GM12878 (cell line): ENCODE measurements around the gene TSC2. TPM values are rescaled to one million over a fixed set of nuclear protein-coding genes. Genes with fewer than 3 reads are reported as not detected.

ENCODE experiments used
- BCL3 ChIP-seq: IDR thresholded peaks from 2 replicates; pipeline ENCODE4 v1.6.1; 2011; ENCODE audit warnings: borderline replicate concordance, low read depth, mild to moderate bottlenecking, moderate library complexity, low read length; ENCODE audit not compliant: insufficient read depth, poor library complexity, severe bottlenecking
- BMI1 ChIP-seq: fragments of 450-650 bp; IDR thresholded peaks from 2 replicates; pipeline ENCODE4 v1.6.1; 2016; ENCODE audit warnings: mild to moderate bottlenecking, moderate library complexity, borderline replicate concordance
- CHD1 ChIP-seq: IDR thresholded peaks from 2 replicates; pipeline ENCODE4 v1.6.1; 2012; ENCODE audit warnings: low read depth, low read length, improper control_type of control experiment
- ESRRA ChIP-seq: IDR thresholded peaks from 2 replicates; pipeline ENCODE4 v1.6.1; 2012; ENCODE audit warnings: mild to moderate bottlenecking, low read length, improper control_type of control experiment
- HDAC6 ChIP-seq: fragments of 200-600 bp; sonication (generic); IDR thresholded peaks from one replicate; pipeline ENCODE4 v1.8.0; 2017; ENCODE audit warnings: antibody characterized with exemption; ENCODE audit not compliant: unreplicated experiment
- MYB ChIP-seq: fragments of 150-350 bp; IDR thresholded peaks from 2 replicates; pipeline ENCODE4 v1.6.1; 2014; ENCODE audit warnings: mild to moderate bottlenecking, low read depth, low read length, borderline replicate concordance
- PAX5 ChIP-seq: IDR thresholded peaks from 2 replicates; pipeline ENCODE4 v1.6.1; 2011; ENCODE audit warnings: low read depth, low read length, borderline replicate concordance
- RBBP5 ChIP-seq: fragments of 200-600 bp; sonication (generic); conservative IDR thresholded peaks from 2 replicates; pipeline ENCODE4 v1.6.1; 2016
- TARDBP ChIP-seq: IDR thresholded peaks from 2 replicates; pipeline ENCODE4 v1.6.1; 2016; ENCODE audit warnings: borderline replicate concordance
- ZBTB40 ChIP-seq: fragments of 450-650 bp; IDR thresholded peaks from 2 replicates; pipeline ENCODE4 v1.6.1; 2016; ENCODE audit warnings: mild to moderate bottlenecking, moderate library complexity, borderline replicate concordance
- polyA plus RNA-seq, 11 experiments: library from polyadenylated mRNA; depleted of rRNA in 4 of 11; unstranded in 6 of 11; stranded (reverse) in 5 of 11; fragments of >200 nt; fragmentation: Nextera tagmentation in 4 of 11; fragmentation: Illumina TruSeq in 1 of 11; extraction: Ambion mirVana in 4 of 11; extraction: Trizol in 1 of 11; gene quantifications; 1 replicate in 1 of 11; 2 replicates in 10 of 11; pipeline versions ENCODE4 v1.2.1 to v1.2.3, GENCODE V29; 2011 to 2016; ENCODE audit warnings: inconsistent platforms in 2 of 11, missing spikeins in 2 of 11, low read depth in 1 of 11
- total RNA-seq, 4 experiments: library from RNA; depleted of rRNA in 3 of 4; stranded (reverse); fragments of >200 nt in 3 of 4; fragmentation: Illumina TruSeq in 1 of 4; extraction: Trizol in 1 of 4; gene quantifications; 2 replicates each; pipeline versions ENCODE4 v1.2.1 to v1.2.3, GENCODE V29; 2013 to 2021
- TF ChIP-seq, protein P1 (sequence below): fragments of 150-350 bp; IDR thresholded peaks from 2 replicates; pipeline ENCODE4 v1.6.1; 2014; ENCODE audit warnings: mild to moderate bottlenecking, low read depth, low read length

Gene TSC2
- total and polyA plus RNA-seq, 10 of the 15 experiments (the other 5 are each of a cell fraction or from before 2014, with no cell fraction given): 1.6 to 77.0 (median 21.6) TPM

DNA sequence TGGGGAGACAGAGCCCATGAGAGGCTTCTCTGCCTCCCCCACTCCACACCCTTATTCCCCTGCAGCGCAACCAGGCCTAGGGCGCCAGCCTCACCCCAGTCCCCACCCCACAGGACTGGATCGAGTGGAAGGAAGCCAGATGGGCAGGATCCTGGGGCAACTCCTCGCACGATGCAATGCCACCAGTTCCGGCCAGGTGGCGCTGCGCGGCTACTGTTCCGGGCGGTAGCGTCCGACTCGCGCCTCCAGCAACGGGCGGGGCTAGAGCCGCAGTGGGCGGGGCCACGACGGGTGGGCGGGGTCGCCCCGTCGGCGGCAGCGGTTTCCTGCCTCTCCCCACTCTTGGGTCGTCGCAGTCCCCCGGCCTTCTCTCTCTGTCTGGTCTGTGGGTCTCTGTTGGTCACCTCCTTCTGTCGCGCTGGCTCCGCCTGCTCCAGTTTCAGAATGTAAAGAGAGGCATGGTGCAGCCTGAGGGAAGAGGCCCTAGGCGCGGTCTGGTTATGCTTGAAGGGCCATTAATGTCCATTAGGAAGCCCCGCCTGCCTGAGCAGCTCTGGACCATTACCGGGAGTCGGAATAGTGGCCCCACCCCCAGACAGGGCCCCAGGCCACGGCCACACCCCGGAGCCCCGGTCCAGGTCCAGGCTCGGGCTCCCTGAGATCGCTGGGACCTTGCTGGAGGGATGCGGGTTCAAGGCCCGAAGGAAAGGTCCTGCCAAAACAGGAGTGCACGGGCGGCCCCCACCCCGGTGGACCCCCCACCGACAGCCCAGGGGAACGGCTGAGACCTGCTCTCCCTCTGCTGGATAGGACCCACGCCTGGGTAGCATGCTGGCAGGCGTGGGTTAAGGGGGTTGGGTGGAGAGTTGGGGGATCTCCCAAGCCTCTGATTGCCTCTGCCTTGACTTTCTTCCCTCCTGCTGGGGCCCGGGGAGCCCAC lies 24.4 kb upstream of the TSC2 start (continued):
- TF ChIP-seq ZBTB40: no peak
- no peak for TF ChIP-seq HDAC6
- 0 out of 2 replicates have a peak, but pooled peaks have one; percentile 11 for TF ChIP-seq PAX5
- TF ChIP-seq CHD1: no peak
- no peak for TF ChIP-seq RBBP5
- no peak for TF ChIP-seq BCL3
- no peak for TF ChIP-seq MYB
- no peak for TF ChIP-seq BMI1
- no peak for TF ChIP-seq TARDBP
- TF ChIP-seq ESRRA: no peak
- TF ChIP-seq, protein P1, sequence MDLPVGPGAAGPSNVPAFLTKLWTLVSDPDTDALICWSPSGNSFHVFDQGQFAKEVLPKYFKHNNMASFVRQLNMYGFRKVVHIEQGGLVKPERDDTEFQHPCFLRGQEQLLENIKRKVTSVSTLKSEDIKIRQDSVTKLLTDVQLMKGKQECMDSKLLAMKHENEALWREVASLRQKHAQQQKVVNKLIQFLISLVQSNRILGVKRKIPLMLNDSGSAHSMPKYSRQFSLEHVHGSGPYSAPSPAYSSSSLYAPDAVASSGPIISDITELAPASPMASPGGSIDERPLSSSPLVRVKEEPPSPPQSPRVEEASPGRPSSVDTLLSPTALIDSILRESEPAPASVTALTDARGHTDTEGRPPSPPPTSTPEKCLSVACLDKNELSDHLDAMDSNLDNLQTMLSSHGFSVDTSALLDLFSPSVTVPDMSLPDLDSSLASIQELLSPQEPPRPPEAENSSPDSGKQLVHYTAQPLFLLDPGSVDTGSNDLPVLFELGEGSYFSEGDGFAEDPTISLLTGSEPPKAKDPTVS: no peak
